ENCODE results near the gene FAM170B.

- TF ChIP-seq CTCF (IDR thresholded peaks at IDR 0.05; ENCODE audit: low read depth, low read length, poor library complexity, severe bottlenecking) = no peak
- TF ChIP-seq EZH2phosphoT487 (IDR thresholded peaks at IDR 0.05; ENCODE audit: borderline replicate concordance, low read length) = no peak
Measured at GRCh38 chr10:49174261-49174925, 40.6 kb upstream of the FAM170B start.
